LNCAP (cell line): ENCODE measurements around the gene EGFLAM.
A peak's percentile ranks its signal among the peaks of the same experiment; 100 is the strongest.

Experiments
- TF ChIP-seq, protein P1 (sequence below): fragments of 450-650 bp; IDR thresholded peaks from 2 replicates; pipeline ENCODE4 v1.5.1; 2017; ENCODE audit warnings: mild to moderate bottlenecking

Gene EGFLAM

DNA sequence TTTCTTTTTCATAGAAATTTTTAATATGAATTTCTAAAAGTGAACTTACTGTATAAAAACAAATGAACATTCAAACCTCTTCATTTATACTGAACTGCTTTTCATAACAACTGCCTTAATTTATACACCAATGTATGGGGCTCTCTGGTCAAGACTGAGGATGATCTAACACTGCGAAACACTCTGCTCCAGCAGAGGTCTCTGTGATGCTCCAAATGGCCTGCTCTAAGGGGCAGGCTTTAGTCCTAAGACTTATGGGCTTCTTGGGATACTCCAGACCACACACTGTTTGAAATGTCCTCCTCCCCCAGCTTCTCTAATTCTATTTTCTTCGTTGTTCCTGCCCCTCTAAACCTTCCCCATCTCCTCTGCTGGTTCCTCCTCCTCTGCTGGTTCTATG, 239.6 kb downstream of the EGFLAM start:
- TF ChIP-seq, protein P1, sequence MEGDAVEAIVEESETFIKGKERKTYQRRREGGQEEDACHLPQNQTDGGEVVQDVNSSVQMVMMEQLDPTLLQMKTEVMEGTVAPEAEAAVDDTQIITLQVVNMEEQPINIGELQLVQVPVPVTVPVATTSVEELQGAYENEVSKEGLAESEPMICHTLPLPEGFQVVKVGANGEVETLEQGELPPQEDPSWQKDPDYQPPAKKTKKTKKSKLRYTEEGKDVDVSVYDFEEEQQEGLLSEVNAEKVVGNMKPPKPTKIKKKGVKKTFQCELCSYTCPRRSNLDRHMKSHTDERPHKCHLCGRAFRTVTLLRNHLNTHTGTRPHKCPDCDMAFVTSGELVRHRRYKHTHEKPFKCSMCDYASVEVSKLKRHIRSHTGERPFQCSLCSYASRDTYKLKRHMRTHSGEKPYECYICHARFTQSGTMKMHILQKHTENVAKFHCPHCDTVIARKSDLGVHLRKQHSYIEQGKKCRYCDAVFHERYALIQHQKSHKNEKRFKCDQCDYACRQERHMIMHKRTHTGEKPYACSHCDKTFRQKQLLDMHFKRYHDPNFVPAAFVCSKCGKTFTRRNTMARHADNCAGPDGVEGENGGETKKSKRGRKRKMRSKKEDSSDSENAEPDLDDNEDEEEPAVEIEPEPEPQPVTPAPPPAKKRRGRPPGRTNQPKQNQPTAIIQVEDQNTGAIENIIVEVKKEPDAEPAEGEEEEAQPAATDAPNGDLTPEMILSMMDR = peak; percentile 36; the same call in 1 of the 2 replicates

DNA sequence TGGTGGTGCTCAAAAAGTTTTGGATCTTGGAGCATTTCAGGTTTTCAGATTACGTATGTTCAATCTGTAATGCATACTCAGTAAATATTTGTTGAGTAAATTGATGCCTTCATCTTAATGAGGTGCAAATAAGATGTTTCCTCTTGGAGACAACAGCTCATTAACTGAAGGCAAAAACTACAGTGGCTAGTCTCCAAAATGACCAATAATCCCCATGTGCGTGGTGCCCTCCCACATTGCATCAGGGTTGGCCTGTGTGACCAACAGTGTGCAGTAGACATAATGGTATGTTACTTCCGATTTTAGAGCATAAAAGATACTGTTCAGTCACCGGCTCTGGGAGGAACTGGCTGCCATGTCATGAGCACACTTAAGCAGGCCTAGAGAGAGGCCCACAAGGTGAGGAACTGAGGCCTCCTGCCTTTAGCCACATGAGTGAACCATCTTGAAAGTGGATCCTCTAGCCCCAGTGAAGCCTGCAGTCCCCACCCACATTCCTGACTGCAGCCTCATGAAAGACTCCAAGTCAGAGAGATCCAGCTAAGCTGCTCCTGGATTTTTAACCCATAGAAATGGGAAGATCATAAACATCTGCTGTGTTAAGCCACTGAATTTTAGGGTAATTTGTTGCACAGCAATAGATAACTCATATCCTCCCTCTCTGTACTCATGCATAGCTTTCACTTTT, 242.4 kb downstream of the EGFLAM start:
- TF ChIP-seq, protein P1 = no peak

DNA sequence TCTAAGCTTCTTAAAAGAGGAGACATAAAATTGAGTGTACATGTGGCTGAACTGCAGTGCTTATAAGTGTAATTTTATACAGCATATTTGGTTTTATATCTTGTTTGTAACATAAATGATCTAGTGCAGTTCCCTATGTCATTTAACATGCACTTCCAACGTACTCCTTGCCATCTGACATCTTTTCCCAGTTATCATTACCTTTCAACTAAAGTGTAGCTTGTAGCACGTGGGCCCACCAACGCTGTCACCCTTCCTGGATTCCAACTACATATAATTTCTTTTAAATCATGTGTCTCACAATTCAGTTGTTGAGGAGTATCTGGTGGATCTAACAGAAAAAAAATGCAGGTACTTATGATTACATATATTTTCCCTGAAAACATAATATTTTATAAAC, 247.9 kb downstream of the EGFLAM start:
- TF ChIP-seq, protein P1 = no peak

DNA sequence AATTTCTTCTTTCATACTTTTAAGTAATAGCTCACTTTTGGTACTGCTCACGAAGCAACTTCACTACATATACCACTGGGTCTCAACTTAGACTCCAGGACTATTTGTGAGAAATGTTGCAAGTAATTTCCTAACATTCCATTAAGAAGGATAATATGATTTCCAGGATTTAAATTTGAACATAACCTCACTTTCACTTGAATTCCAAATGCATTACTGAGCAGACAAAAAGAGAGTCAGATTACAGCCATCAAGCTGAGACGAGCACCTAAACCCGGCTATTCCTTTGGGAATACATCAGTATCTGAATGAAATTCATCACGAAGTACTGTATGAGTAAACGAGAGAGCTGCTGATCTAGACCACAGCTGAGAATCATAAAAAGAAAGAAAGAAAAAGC, 250.8 kb downstream of the EGFLAM start:
- TF ChIP-seq, protein P1 = no peak
